Bronchial epithelial cell (primary cell): ENCODE measurements around the gene MEG3. TPM values are rescaled to one million over a fixed set of nuclear protein-coding genes. Genes with fewer than 3 reads are reported as not detected.
A peak's percentile ranks its signal among the peaks of the same experiment; 100 is the strongest.

Experiments used
- DNase-seq: peaks from one replicate; pipeline ENCODE4 v3.0.0-alpha.2; 2010; ENCODE audit warnings: low read depth
- FAIRE-seq: peaks from 2 replicates; lab custom pipeline; 2011; peaks lifted over from hg19 to GRCh38; lab: Jason Lieb, UNC
- H3K27me3 ChIP-seq: 2 replicates; pipeline ENCODE4 v1.5.1; 2011; ENCODE audit warnings: low read length; ENCODE audit not compliant: control insufficient read depth, insufficient read depth
- H3K36me3 ChIP-seq: 2 replicates; pipeline ENCODE4 v1.5.1; 2011; ENCODE audit warnings: low read length; ENCODE audit not compliant: control insufficient read depth, insufficient read depth
- H3K4me3 ChIP-seq: 2 replicates; pipeline ENCODE4 v1.5.1; 2011; ENCODE audit warnings: mild to moderate bottlenecking, low read depth, low read length, control low read depth
- total RNA-seq: library from RNA; depleted of rRNA; stranded (reverse); fragments of >200 nt; gene quantifications from 2 replicates; pipeline ENCODE4 v1.2.1, GENCODE V29; 2014
- TF ChIP-seq, protein P1 (sequence below): IDR thresholded peaks from 2 replicates; pipeline ENCODE4 v1.5.1; 2011; ENCODE audit warnings: mild to moderate bottlenecking, moderate library complexity, low read length, control low read depth, inconsistent platforms; ENCODE audit not compliant: insufficient read depth, severe bottlenecking

The MEG3 gene
- total RNA-seq, 1 donor from 2014 or later = 3.7 TPM

DNA sequence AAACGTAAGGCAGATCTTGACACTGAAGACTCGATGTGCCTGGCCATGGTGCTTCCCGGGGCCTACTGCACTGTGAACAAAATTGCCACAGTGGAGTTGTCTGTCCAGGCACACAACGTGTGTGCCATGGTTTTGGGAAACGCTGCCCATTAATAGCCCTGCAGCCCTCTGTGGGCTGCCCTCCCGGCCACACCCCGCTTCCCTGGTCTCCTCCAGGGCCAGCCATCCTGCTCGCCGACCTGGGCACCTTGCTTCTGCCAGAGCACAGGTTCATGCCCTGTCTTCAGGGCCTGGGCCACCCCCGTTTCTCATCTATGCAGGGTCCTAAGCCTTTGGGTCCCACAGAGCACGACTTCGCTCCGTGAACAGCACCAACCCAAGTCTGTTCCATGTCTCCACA is 18.9 kb downstream of the MEG3 start:
- Histone ChIP-seq H3K36me3 (no peaks in the 10 kb centered on the region), H3K27me3 (no peaks in the 10 kb centered on the region), H3K4me3 (no peak overlapping the region)
- DNase-seq (no peak), FAIRE-seq (no peak)
- TF ChIP-seq, protein P1, sequence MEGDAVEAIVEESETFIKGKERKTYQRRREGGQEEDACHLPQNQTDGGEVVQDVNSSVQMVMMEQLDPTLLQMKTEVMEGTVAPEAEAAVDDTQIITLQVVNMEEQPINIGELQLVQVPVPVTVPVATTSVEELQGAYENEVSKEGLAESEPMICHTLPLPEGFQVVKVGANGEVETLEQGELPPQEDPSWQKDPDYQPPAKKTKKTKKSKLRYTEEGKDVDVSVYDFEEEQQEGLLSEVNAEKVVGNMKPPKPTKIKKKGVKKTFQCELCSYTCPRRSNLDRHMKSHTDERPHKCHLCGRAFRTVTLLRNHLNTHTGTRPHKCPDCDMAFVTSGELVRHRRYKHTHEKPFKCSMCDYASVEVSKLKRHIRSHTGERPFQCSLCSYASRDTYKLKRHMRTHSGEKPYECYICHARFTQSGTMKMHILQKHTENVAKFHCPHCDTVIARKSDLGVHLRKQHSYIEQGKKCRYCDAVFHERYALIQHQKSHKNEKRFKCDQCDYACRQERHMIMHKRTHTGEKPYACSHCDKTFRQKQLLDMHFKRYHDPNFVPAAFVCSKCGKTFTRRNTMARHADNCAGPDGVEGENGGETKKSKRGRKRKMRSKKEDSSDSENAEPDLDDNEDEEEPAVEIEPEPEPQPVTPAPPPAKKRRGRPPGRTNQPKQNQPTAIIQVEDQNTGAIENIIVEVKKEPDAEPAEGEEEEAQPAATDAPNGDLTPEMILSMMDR = no peak

DNA sequence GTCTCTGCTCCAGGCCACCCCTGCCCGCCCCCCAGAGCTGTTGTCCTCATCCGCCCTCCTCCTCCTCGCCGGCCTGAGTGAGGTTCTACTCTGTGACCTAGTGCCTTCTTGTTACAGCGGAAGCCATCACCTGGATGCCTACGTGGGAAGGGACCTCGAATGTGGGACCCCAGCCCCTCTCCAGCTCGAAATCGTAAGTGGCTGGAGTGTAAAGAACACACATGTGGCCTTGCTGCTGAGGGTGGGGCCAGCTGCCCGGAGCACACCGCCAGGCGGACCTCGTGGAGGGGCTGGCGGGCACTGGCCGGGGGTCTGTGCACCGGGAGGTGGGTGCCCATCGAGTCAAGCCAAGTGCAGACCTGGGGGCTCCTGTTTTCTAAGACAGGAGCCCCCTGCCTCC is 19.4 kb downstream of the MEG3 start:
- H3K27me3 ChIP-seq = no peaks in the 10 kb centered on the region
- TF ChIP-seq, protein P1 = no peak
- FAIRE-seq = no peak
- DNase-seq = no peak
- H3K36me3 ChIP-seq = no peaks in the 10 kb centered on the region
- no peak overlapping the region for H3K4me3 ChIP-seq

DNA sequence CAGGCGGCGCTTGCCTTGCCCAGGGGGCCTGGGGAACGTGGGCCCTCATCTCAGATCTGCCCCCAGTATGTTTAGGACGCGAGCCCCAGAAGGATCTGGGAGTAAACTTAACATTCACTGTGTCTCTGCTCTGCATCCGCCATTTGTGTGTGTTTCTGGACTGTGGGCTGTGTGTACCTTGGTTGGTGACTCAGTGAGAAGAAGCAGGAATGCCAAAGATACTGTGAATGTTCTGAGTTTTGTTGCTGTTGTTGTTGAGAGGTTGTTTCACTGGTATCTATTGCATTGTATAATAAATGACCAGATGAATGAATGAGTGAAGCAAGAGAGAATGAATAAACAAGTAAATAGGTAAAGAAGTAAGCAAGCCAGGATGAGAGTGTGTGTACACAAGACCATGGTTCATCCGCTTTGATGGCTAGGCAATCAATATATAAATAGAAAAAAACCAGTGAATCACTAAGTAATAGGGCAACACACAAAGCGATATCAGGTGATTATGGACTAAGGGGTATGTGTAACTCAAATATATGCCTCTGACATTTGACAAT is 20.5 kb downstream of the MEG3 start:
- DNase-seq (no peak), FAIRE-seq (no peak)
- H3K36me3 ChIP-seq = no peaks in the 10 kb centered on the region
- H3K27me3 ChIP-seq = no peaks in the 10 kb centered on the region
- H3K4me3 ChIP-seq = no peak overlapping the region
- TF ChIP-seq, protein P1 = no peak

DNA sequence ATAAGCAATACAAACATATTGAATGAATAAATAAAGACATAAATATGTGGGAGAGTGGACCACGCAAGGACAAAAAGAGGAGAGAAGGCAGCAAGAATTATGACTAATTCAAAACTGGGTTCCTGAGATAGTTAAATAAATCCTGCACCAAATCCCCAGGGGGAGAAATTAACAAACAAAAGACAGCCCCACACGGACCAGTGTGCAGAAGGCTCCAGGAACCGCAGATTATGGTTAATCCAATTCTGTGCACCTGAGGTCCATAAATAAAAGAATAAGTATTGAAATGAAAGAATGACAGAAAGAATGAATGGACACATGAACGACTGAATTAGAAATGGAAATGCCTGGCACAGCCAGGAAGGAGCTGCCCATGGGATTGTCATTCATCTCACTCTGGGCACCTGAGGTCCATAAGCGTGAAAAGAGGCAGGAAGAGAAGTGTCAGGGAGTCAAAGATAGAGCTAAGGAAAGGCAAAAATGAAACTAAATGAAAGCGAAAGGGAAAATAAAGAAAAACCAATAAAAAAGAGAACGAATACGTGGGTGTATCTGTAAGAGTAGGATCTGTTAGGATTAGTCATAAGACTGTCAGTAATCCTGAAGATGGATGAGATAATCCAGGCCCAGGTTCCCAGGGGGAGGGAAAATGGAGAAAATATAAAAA is 23.3 kb downstream of the MEG3 start:
- H3K4me3 ChIP-seq = no peak overlapping the region
- FAIRE-seq = no peak
- no peaks in the 10 kb centered on the region for H3K27me3 ChIP-seq
- no peak for DNase-seq
- TF ChIP-seq, protein P1 = no peak
- H3K36me3 ChIP-seq = no peaks in the 10 kb centered on the region

DNA sequence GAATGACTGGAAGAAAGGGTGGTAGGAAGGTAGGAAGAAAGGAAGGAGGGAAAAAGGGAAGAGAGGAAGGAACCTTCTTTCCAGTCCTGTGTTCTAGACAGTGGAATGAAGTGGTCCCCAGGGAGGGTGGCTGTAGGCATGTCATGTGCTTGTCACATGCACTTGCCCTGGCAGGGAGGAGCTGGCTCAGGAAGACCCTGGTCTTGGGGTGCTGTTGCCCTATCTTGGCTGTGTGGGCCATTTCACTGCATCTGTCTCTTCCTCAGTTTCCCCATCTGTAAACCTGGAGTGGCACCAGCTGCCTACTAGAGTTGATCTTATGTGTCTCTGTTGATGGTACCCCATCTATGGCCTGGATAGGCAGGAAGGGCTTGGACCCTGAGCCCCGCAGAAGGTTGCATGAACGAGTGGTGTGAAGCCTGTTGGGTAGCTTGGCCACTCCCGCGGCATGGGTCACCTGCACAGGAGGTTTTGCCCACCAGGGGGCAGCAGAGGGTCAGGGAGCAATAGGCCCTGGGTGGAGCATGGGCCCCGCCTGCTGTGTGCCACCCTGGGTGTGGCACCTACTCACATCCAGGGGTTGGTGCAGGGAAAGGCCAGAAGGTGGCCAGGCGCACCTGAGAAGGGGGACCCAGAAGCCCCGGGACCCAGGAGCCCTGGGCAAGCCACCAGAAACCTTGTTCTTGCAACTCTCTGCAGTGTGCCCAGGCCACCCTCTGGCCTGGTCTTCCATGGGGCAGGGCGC is 25.1 kb downstream of the MEG3 start:
- no peak for FAIRE-seq
- no peak overlapping the region for H3K4me3 ChIP-seq
- no peaks in the 10 kb centered on the region for H3K36me3 ChIP-seq
- TF ChIP-seq, protein P1 = peak; percentile 84
- DNase-seq = peak; percentile 37
- H3K27me3 ChIP-seq = no peaks in the 10 kb centered on the region
